ENCODE data around the gene DEAF1.
A peak's percentile ranks its signal among the peaks of the same experiment; 100 is the strongest.

The DEAF1 gene

GRCh38 chr11:721247-721740, 26.3 kb upstream of the DEAF1 start:
- Histone ChIP-seq H3K23ac (ENCODE audit: low read length in 2 of 2) (no peak overlapping the region), H2BK12ac (ENCODE audit: low read length in 2 of 2) (no peak overlapping the region), H4K8ac (ENCODE audit: low read length) (no peak overlapping the region), H3K14ac (ENCODE audit: low read length in 2 of 2) (no peak overlapping the region), H2BK5ac (ENCODE audit: low read depth, low read length, poor library complexity, severe bottlenecking) (no peak overlapping the region), H3K4ac (ENCODE audit: low read depth in 1 of 2, low read length in 2 of 2) (no peak overlapping the region), H3K27me3 (ENCODE audit: control insufficient read depth in 1 of 2, insufficient read depth in 1 of 2, low read length in 2 of 2) (no peaks in the 10 kb centered on the region), H3K27ac (ENCODE audit: low read length, poor library complexity, severe bottlenecking) (no peak overlapping the region), H3K9ac (ENCODE audit: low read length) (no peak overlapping the region), H3K79me1 (replicated peaks; ENCODE audit: low read length, poor library complexity, severe bottlenecking) (peaks cover 28% of the 10 kb centered on the region), H3K18ac (ENCODE audit: low read depth in 1 of 2, low read length in 2 of 2) (no peak overlapping the region), H3K36me3 (ENCODE audit: control insufficient read depth in 1 of 2, insufficient read depth in 2 of 2, low read depth in 1 of 2, low read length in 2 of 2) (peaks cover 29 to 79% of the 10 kb centered on the region in 2 experiments), H3K9me3 (ENCODE audit: control insufficient read depth, low read length) (no peaks in the 10 kb centered on the region), H3K4me3 (ENCODE audit: insufficient read depth in 1 of 2, low read depth in 1 of 2, low read length in 2 of 2) (no peak overlapping the region), H2BK15ac (ENCODE audit: low read depth, poor library complexity, severe bottlenecking) (no peak overlapping the region), H2BK120ac (ENCODE audit: low read depth, low read length) (no peak overlapping the region), H2AK5ac (ENCODE audit: low read length, severe bottlenecking) (no peak overlapping the region), H3K4me1 (ENCODE audit: control insufficient read depth, insufficient read depth, low read depth, low read length) (peaks cover 30% of the 10 kb centered on the region), H3K4me2 (ENCODE audit: low read length, poor library complexity, severe bottlenecking) (no peak overlapping the region), H4K91ac (ENCODE audit: low read length) (no peak overlapping the region), H2AFZ (ENCODE audit: low read depth, low read length) (no peak overlapping the region)
- DNase-seq = no peak
- WGBS = 87% methylated on average over 26 of the region's 28 CpGs

GRCh38 chr11:720642-721246, 25.7 kb upstream of the DEAF1 start:
- Histone ChIP-seq H3K27ac (ENCODE audit: low read length, poor library complexity, severe bottlenecking) (no peak overlapping the region), H2BK5ac (ENCODE audit: low read depth, low read length, poor library complexity, severe bottlenecking) (no peak overlapping the region), H2AFZ (ENCODE audit: low read depth, low read length) (no peak overlapping the region), H3K36me3 (ENCODE audit: control insufficient read depth in 1 of 2, insufficient read depth in 2 of 2, low read depth in 1 of 2, low read length in 2 of 2) (peaks cover 29 to 73% of the 10 kb centered on the region in 2 experiments), H2BK12ac (ENCODE audit: low read length in 2 of 2) (no peak overlapping the region), H3K27me3 (ENCODE audit: control insufficient read depth in 1 of 2, insufficient read depth in 1 of 2, low read length in 2 of 2) (no peaks in the 10 kb centered on the region), H2AK5ac (ENCODE audit: low read length, severe bottlenecking) (no peak overlapping the region), H3K4me2 (ENCODE audit: low read length, poor library complexity, severe bottlenecking) (no peak overlapping the region), H3K4me3 (ENCODE audit: insufficient read depth in 1 of 2, low read depth in 1 of 2, low read length in 2 of 2) (no peak overlapping the region), H3K23ac (ENCODE audit: low read length in 2 of 2) (no peak overlapping the region), H3K9me3 (ENCODE audit: control insufficient read depth, low read length) (no peaks in the 10 kb centered on the region), H3K18ac (ENCODE audit: low read depth in 1 of 2, low read length in 2 of 2) (no peak overlapping the region), H3K4ac (ENCODE audit: low read depth in 1 of 2, low read length in 2 of 2) (no peak overlapping the region), H4K91ac (ENCODE audit: low read length) (no peak overlapping the region), H3K9ac (ENCODE audit: low read length) (no peak overlapping the region), H2BK15ac (ENCODE audit: low read depth, poor library complexity, severe bottlenecking) (no peak overlapping the region), H4K8ac (ENCODE audit: low read length) (no peak overlapping the region), H3K14ac (ENCODE audit: low read length in 2 of 2) (no peak overlapping the region), H2BK120ac (ENCODE audit: low read depth, low read length) (no peak overlapping the region), H3K4me1 (ENCODE audit: control insufficient read depth, insufficient read depth, low read depth, low read length) (peaks cover 25% of the 10 kb centered on the region), H3K79me1 (replicated peaks; ENCODE audit: low read length, poor library complexity, severe bottlenecking) (peaks cover 28% of the 10 kb centered on the region)
- no peak for DNase-seq
- 42% methylated on average over 38 of the region's 53 CpGs for WGBS

GRCh38 chr11:720017-720641, 25.1 kb upstream of the DEAF1 start:
- Histone ChIP-seq H3K4me3 (ENCODE audit: insufficient read depth in 1 of 2, low read depth in 1 of 2, low read length in 2 of 2) (no peak overlapping the region), H3K27ac (ENCODE audit: low read length, poor library complexity, severe bottlenecking) (no peak overlapping the region), H3K27me3 (ENCODE audit: control insufficient read depth in 1 of 2, insufficient read depth in 1 of 2, low read length in 2 of 2) (no peaks in the 10 kb centered on the region), H2AFZ (ENCODE audit: low read depth, low read length) (no peak overlapping the region), H3K36me3 (ENCODE audit: control insufficient read depth in 1 of 2, insufficient read depth in 2 of 2, low read depth in 1 of 2, low read length in 2 of 2) (peaks cover 29 to 67% of the 10 kb centered on the region in 2 experiments), H3K9ac (ENCODE audit: low read length) (no peak overlapping the region), H2BK15ac (ENCODE audit: low read depth, poor library complexity, severe bottlenecking) (no peak overlapping the region), H4K91ac (ENCODE audit: low read length) (no peak overlapping the region), H2BK5ac (ENCODE audit: low read depth, low read length, poor library complexity, severe bottlenecking) (no peak overlapping the region), H3K79me1 (replicated peaks; ENCODE audit: low read length, poor library complexity, severe bottlenecking) (peaks cover 28% of the 10 kb centered on the region), H3K23ac (ENCODE audit: low read length in 2 of 2) (no peak overlapping the region), H3K4ac (ENCODE audit: low read depth in 1 of 2, low read length in 2 of 2) (no peak overlapping the region), H3K14ac (ENCODE audit: low read length in 2 of 2) (no peak overlapping the region), H4K8ac (ENCODE audit: low read length) (no peak overlapping the region), H3K4me2 (ENCODE audit: low read length, poor library complexity, severe bottlenecking) (no peak overlapping the region), H3K9me3 (ENCODE audit: control insufficient read depth, low read length) (no peaks in the 10 kb centered on the region), H3K18ac (ENCODE audit: low read depth in 1 of 2, low read length in 2 of 2) (no peak overlapping the region), H2BK120ac (ENCODE audit: low read depth, low read length) (no peak overlapping the region), H2AK5ac (ENCODE audit: low read length, severe bottlenecking) (peak overlapping the region; percentile 74), H2BK12ac (ENCODE audit: low read length in 2 of 2) (no peak overlapping the region), H3K4me1 (ENCODE audit: control insufficient read depth, insufficient read depth, low read depth, low read length) (peaks cover 19% of the 10 kb centered on the region)
- no peak for DNase-seq
- WGBS = 89% methylated on average over 35 of the region's 35 CpGs

GRCh38 chr11:719214-720016, 24.4 kb upstream of the DEAF1 start:
- no peak overlapping the region for H3K4me2 ChIP-seq (ENCODE audit: low read length, poor library complexity, severe bottlenecking)
- H2BK5ac ChIP-seq (ENCODE audit: low read depth, low read length, poor library complexity, severe bottlenecking) = no peak overlapping the region
- DNase-seq = no peak
- H3K4ac ChIP-seq (ENCODE audit: low read depth in 1 of 2, low read length in 2 of 2) = no peak overlapping the region
- no peak overlapping the region for H3K14ac ChIP-seq (ENCODE audit: low read length in 2 of 2)
- peak overlapping the region; percentile 41 for H3K27ac ChIP-seq (ENCODE audit: low read length, poor library complexity, severe bottlenecking)
- no peak overlapping the region for H4K91ac ChIP-seq (ENCODE audit: low read length)
- no peak overlapping the region for H3K18ac ChIP-seq (ENCODE audit: low read depth in 1 of 2, low read length in 2 of 2)
- no peak overlapping the region for H3K9ac ChIP-seq (ENCODE audit: low read length)
- no peak overlapping the region for H2BK120ac ChIP-seq (ENCODE audit: low read depth, low read length)
- H3K4me1 ChIP-seq (ENCODE audit: control insufficient read depth, insufficient read depth, low read depth, low read length) = peaks cover 17% of the 10 kb centered on the region
- WGBS = 94% methylated on average over 34 of the region's 34 CpGs
- H2BK15ac ChIP-seq (ENCODE audit: low read depth, poor library complexity, severe bottlenecking) = no peak overlapping the region
- no peaks in the 10 kb centered on the region for H3K27me3 ChIP-seq (ENCODE audit: control insufficient read depth in 1 of 2, insufficient read depth in 1 of 2, low read length in 2 of 2)
- H3K36me3 ChIP-seq (ENCODE audit: control insufficient read depth in 1 of 2, insufficient read depth in 2 of 2, low read depth in 1 of 2, low read length in 2 of 2) = peaks cover 22 to 60% of the 10 kb centered on the region in 2 experiments
- H2AFZ ChIP-seq (ENCODE audit: low read depth, low read length) = no peak overlapping the region
- peaks cover 25% of the 10 kb centered on the region for H3K79me1 ChIP-seq (replicated peaks; ENCODE audit: low read length, poor library complexity, severe bottlenecking)
- no peak overlapping the region for H3K23ac ChIP-seq (ENCODE audit: low read length in 2 of 2)
- H4K8ac ChIP-seq (ENCODE audit: low read length) = no peak overlapping the region
- no peaks in the 10 kb centered on the region for H3K9me3 ChIP-seq (ENCODE audit: control insufficient read depth, low read length)
- H2AK5ac ChIP-seq (ENCODE audit: low read length, severe bottlenecking) = peak overlapping the region; percentile 93
- no peak overlapping the region for H2BK12ac ChIP-seq (ENCODE audit: low read length in 2 of 2)
- H3K4me3 ChIP-seq (ENCODE audit: insufficient read depth in 1 of 2, low read depth in 1 of 2, low read length in 2 of 2) = no peak overlapping the region
